OCI-LY7 (cell line): Measurements from ENCODE around the gene KCND3.

Experiments used
- CTCF ChIP-seq: fragments of 200-600 bp; sonication (generic); conservative IDR thresholded peaks from 2 replicates; pipeline ENCODE4 v1.5.1; 2014; ENCODE audit warnings: mild to moderate bottlenecking, antibody characterized with exemption, low read length, moderate library complexity, mixed read lengths
- EZH2phosphoT487 ChIP-seq: fragments of 200-600 bp; sonication (generic); IDR thresholded peaks from 2 replicates; pipeline ENCODE4 v1.6.1; 2018; ENCODE audit warnings: low read depth, borderline replicate concordance, mild to moderate bottlenecking, mixed run types, antibody characterized with exemption, low read length, moderate library complexity, mixed read lengths

GRCh38 chr1:111801071-111801850, 188.2 kb downstream of the KCND3 start:
- TF ChIP-seq CTCF (no peak), EZH2phosphoT487 (no peak)
